HG03280 (cell line): ENCODE results near the gene MICA.
"Not testable (repeated sequence)": the region's sequence is repeated elsewhere in the genome, so short reads cannot be mapped to it uniquely, and the experiment has no call there.

ENCODE experiments used
- ATAC-seq: cut with Tn5 transposase; IDR thresholded peaks from one replicate; pipeline ENCODE4 v1.9.1; 2021; ENCODE audit warnings: mild to moderate bottlenecking, moderate library complexity; ENCODE audit not compliant: unreplicated experiment

MICA gene

DNA sequence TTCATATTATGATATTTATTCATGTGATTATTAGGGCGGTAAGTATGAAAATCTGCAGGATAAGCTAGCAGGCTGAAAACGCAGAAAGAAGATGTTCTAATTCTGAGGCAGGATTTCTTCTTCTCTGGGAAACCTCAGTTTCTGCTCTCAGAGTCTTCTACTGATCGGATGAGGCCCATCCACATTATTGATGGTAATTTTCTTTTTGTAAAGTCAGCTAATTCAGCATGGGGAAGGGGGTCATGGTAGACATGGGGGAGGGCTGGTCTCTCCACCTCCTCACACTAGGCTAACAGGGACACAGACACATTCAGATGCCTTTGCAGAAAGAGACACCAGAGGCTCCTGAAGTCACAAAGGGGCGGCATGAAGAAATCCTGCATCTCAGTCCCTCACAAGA, 21.7 kb upstream of the MICA start:
- ATAC-seq: no peak

DNA sequence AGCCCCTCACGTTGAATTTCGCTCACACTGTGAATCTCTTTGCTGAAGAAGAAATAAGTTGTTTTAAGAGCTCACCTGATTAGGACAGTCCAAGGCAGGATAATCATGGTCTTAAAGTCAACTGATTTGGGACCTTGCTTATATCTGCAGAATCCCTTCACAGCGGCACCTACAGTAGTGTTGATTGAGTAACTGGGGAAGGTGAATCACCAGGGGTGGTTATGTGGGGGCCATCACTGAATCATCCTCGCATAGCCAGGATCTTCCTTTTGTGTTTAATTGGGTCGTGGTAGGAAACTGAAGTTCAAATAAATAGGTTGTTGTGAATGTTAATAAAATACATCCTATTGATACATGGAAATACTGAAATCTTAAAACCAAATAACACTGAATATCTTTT, 20.2 kb upstream of the MICA start:
- ATAC-seq: no peak

DNA sequence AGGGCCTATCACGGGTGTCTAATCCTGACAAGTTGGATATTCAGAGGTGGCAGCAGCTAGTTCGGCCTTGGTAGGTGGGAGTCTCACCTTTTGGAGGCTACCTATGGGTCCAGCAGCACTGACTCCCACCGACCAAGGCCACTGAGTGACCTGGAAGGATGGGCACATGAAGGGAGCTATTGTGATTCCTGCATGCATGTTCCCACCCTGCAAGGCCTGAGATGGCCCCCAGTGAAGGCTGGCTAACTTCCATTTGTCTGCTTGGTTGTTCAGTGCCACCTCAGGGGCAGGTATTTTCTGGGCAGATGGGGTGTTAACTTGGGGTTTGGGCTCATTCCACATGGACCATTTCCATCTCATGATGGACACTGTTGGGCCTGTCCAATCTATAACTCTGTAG, 18.4 kb upstream of the MICA start:
- ATAC-seq: no peak

DNA sequence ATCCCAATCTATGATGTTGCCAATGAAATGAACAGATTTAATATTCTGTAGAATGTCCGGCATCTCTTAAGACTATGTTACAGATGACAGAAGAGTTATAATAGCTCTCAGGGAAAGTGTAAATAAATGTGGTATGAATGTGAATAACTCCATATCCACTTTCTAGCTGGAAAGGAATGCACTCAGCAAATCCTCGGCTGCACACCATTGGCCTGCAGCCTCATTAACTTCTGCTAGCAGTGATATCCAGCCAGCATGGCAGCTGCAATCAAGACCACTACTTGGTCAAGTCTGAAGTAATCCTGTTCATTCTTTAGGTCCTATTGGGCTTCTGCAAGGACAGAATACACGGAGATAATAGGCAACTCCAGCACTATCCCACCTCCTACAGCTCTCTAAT, 17.3 kb upstream of the MICA start:
- ATAC-seq: no peak

DNA sequence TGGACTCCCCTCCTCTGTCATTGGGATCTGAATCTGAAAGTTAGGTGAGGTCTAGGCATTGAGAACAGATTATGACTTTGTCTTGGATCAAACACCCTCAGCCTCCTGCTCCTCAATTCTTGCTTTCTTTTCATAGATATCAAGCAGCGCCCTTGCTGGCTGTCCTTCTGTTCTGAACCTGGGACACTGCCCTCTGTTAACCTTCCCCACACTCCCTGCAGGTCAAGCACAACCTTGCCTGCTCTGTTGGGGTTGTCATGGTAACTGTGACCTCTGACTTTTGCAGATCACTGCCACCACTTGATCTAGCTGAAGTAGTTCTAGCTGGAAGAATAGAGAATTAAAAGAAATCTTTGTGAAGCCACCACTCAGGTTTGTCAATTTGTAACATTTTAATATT, 16.4 kb upstream of the MICA start:
- ATAC-seq: no peak

DNA sequence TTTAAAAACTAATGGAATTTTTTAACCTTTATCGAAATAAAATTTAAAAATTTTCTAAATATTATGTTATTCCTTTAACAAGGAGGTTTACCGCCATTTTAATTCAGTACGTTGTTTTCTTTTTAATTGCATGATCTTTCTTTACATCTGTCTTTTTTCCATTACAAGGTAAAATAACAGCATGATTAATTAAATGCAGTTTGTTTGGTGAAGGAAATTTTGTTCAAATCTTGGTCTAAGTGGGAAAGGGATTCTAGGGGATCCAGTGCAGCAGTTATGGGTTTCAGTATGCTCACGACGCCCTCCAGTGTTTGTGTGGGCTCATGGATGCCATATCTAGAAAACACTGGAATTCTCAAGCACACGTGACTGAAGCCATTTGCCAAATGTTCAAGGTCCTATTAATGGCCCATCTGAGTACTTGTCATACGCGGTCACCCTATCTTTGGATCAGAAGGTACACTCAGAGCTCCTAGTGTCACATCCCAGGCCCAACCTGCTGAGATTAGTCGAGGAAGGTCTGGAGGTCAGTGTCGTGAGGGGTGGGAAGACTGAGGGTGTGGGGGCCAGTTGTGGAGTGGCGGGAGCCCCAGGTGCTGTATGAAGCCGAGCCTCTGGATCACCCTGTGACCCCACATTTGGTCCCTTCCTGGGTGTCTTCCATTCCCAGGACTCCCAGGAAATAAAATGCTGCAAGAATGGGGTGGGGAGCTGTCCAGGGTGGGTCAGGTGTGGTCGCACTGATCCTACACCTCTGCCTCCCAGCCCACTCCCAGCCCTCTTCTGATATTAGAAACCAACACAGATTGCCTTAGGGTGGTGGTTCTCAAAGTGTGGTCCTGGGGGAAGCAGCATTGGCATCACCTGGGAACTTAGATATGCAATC, 14.2 kb upstream of the MICA start:
- ATAC-seq: not testable (repeated sequence)

DNA sequence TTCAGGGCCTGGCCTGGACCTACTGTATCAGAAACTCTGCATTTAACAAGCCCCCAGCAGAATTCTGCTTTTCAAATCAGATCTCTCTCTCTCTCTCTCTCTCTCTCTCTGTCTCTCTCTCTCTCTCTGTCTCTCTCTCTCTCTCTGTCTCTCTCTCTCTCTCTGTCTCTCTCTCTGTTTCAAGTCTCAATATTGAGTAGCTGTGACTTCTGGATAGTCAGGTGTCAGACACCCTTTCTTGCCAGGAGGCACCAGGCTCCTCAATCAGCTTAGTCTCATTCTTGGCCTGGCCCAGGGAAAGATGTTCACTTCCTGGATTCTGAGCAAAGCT, 13.6 kb upstream of the MICA start:
- ATAC-seq: not testable (repeated sequence)

DNA sequence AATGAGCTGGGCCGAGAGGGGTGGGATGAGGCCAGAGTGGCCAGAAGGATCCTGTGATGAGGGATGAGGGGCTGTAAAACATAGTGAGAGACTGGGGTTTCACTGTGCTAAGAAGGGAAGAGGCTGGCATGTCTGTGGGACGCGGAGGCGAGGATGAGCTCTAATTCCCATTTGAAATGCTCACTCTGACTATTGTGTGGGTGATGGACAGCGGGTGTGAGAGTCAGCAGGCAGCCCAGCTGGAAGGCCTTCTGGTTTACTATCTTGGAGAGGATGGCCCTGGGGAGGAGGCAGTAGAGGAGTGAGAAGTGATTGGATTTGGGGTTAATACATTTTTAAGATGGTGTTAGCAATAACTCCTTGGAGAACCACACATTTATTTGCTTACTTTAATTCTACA, 9.5 kb upstream of the MICA start:
- no peak for ATAC-seq

DNA sequence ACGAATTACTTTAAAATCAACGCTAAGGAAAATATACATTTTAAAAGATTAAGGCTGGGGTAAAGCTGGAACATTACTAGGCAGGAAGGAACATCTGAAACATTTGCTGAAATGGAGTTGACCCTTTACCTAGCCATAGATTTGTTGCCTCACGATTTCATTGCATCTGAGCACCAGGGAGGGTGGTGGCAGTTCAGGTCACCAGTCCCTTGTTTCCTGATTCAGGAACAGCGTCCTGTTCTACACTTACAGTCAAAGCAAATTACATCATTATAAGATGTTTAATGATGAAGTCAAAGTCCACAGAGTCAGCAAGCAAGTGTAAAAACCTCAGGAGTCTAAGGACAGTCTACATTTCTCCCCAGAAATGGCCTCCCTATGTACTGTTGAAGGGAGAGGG, 9.0 kb upstream of the MICA start:
- ATAC-seq: no peak

DNA sequence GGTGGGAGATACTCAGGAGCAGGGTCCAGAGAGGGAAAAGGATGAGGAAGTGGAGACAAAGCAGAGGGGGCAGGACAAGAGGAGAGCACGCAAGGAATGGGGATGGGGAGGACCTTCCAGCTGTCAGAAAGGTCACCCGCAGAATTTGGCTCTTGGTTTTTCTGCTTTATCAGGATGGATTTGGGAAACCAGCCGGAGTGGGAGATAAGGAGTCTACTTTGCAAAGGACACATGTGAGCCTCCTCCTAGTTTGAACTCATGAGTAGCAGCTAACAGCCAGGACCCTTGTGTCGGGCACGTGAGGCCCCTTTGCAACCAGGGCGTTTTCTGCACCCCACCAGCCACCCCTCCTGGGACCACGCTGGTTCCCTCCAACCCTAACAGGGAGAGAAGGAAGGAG, 7.6 kb upstream of the MICA start:
- ATAC-seq: no peak

DNA sequence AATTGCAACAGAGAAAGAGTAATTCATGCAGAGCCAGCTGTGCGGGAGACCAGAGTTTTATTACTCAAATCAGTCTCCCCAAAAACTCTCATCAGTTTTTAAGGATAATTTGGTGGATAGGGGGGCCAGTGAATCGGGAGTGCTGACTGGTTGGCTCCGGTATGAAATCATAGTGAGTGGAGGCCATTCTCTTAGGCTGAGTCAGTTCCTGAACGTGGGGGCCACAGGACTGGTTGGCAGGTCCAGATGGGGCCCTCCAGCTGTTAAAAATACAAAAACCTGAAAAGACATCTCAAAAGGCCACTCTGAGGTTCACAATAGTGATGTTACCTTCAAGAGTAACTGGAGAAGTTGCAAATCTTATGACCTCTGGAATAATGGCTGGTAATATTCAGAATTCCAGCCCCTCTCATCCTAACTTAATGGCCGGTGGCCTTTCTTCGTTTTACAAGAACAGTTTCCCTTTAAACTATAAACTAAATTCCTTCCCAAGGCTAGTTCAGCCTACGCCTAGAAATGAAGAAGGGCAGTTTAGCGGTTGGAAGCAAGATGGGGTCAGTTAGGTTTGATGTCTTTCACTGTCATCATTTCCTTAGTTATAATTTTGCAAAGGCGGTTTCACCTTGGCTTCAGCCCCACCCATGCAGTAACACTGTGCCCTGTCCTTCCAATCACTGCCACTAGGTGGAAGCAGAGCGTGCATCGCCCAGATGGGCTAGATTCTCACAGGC, 6.8 kb upstream of the MICA start:
- no peak for ATAC-seq

DNA sequence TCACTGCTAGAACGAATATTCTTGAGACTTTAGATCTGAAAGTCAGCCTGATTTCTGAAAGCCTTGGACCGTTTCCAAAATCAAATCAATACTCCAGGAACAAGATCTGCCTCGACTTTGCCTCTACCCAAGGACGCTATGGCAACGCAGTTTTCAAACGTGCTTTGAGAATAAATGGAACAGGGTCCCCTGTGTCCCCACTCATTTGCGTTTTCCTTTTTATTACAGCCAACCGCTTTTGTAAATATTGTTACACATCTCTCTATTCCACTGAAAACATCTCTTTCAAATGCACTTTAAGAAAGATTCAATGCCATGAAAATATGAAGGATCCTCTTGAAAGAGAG, 6.3 kb upstream of the MICA start:
- not testable (repeated sequence) for ATAC-seq

DNA sequence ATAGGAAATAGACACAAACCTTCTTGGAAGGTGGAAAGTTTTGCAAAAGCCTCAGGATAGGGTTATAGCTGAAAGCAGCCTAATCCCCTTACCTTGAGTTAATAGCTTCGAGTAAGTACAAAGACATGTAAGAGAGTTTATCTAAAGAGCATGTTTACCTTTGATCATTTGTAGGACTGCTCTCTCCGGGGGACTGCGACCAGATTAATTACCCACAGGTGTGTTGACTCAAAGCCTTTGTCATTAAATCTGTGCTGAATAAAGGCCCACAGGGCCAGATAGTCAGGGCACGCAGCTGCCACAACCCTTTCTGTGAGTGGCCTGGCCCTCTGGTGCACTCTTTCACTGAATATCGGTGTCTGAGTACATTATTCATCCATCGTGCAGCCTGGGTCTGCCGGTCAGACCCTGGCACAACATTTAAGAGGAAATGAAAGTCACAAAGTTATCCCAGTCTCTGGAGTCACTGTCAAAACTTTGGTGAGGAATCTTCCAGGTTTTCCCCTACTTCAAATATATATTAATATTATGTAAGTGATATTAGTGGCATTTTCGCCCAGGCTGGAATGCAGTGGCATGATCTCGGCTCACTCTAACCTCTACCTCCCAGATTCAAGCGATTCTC, 5.4 kb upstream of the MICA start:
- no peak for ATAC-seq

DNA sequence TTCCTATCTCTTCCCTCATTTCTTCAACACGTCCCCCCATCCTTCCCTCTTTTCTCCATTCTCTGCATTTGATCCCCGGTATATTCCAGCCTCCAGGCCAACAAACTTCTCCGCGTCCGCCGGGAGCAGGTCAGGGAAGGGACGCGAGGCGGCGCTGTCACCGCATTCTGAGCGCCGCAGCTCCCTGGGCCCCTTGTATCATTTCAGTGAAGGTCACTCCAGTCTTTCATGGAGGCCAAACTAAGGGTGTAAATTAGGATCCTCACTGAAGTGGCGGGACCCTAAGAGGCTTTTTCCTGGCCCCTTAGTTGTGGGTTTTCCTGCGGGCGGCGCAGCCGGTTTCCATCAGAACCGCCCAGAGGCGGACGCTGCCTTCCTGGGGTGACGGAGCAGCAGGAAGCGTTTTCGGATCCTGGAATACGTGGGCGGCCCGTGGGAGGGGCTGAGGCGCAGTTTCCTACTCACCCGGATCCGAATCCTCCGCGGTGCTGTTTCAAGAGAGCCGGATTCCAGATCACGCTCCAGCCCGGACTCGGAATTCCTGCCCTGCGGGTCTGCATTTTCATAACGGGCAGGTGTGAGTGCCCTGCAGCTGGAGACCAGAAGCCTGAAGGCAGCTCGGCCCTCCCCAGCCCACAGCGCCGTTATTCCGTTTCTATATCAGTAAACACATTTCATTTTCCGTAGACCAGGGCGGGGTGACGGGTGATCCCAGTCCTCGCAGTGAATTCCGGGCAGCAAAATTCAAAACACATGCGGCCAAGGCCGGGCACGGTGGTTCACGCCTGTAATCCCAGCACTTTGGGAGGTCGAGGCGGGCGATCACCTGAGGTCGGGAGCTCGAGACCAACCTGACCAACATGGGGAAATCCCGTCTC, 3.6 kb upstream of the MICA start:
- peak; percentile 43 for ATAC-seq

DNA sequence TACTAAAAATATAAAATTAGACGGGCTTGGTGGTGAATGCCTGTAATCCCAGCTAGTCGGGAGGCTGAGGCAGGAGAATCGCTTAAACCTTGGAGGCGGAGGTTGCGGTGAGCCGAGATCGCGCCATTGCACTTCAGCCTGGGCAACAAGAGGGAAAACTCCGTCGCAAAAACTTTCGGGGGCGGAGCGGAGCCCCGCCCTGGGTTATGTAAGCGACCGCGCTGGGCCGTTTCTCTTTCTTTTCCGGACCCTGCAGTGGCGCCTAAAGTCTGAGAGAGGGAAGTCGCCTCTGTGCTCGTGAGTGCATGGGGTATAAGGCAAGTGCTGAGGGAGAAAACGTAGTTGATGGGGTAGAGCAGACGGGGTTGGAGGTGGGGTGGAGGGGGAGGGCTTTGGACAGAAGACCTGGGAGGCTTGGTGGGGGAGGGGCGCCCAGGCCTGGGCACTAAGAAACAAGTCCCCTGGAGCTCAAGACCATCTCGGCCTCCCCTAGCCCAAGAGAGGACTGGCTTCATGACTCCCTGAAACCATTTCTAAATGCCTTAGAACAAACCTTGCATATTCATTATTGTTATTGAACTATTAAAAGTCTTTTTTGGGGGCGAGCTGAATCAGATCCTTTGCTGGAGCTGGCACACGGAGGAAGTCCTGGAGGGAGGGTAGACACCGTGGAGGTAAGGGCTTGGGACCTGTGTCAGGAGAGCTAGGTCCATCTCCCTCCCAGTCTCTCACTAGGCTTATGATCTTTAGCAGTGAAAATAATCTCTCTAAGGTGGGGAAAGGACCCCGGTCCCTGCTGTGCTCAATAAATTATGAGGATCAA, 2.7 kb upstream of the MICA start:
- peak; percentile 45 for ATAC-seq

DNA sequence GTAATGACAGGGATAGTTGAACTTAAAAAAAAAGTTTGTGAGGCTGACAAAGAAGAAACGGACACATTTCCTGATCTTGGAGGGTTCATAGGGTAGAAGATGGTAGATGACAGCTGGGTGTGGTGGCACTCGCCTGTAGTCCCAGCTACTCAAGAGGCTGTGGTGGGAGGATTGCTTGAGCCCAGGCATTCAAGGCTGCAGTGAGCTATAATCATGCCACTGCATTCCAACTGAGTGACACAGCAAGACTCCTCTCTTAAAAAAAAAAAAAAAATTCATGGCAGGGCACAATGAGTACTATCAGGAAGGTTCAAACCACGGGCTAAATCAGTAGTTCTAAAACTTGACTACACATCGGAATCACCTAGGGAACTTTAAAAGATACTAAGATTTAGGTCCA, 2.0 kb upstream of the MICA start:
- no peak for ATAC-seq

DNA sequence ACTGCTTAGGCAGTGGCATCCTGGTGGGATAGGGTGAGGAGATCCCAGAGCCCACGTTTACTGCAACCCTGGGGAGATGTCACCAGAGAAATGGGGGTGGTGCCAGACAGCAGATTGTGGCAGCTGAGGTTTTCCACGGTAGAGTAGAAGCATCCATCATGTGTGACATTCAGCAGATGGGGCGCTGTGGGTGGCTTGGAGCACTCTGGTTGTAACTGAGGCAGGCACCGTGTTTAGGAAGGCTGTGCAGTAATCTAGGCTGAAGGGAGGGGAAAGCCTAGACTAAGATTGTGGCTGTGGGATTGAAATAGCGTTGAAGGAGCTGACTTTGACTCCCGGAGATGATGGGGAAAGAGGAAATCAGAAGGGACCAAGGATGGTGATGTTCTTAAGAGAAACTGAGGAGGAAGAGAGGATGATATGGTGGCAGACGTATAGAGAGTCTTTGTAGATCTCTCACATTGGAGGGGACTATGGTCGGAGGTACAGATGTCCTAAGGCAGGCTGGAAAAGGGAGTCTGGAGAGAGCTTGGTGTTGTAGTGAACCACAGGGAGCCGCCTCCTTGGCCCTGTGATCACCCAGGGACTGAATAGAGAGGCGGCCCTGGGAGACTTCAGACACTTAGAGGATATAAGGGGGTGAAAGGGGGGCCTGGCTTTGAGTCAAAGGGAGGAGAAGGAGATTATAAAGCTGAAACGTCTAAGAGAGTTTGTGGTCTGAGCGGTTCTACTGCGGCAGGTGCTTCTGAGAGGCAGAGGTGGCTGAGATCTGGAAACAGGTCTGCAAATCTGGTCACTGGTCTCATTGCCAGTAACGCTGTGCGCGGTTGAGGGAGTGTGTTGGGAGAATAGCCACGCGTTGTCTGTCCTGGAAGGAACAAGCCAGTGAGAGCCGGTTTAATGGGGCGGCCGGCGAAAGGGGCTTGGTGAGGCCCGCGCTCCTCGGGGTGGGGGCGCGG, 792 bp upstream of the MICA start:
- ATAC-seq: peak; percentile 17

DNA sequence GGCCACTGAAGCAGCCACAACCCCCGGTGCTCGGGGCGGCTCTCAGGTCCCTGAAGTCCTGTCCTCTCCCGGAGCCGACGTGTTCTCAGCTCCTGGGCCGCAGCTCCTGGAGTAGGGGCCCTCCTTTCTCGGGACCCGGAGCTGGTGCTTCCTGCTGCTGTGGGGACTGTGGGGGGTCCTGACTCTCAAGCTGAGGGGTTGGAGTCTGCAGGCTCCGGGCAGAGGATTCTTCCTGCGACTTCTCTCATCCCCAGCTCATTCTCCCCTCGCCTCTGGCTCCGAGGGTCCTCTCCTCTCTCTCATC, 618 bp downstream of the MICA start:
- ATAC-seq: not testable (repeated sequence)

DNA sequence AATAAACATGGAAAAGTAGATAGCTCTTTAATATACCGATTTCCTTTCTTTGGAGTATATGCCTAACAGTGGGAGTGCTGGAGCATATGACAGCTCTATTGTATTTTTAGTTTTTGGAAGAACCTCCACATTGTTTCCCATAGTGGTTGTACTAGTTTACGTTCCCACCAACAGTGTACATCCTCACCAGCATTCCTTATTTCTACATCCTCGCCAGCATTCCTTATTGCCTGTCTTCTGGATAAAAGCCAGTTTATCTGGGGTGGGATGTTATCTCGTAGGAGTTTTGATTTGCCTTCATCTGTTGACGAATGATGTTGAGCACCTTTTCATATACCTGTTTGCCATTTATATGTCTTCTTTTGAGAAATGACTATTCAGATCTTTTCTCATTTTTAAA, 2.6 kb downstream of the MICA start:
- no peak for ATAC-seq
